ENCODE measurements around the gene ATP9B. TPM values are rescaled to one million over a fixed set of nuclear protein-coding genes. Genes with fewer than 3 reads are reported as not detected.
"Not testable (repeated sequence)": the region's sequence is repeated elsewhere in the genome, so short reads cannot be mapped to it uniquely, and the experiment has no call there.

Gene ATP9B
- total and polyA plus RNA-seq, 9 donors: 19.9 to 72.1 (median 43.2) TPM

DNA sequence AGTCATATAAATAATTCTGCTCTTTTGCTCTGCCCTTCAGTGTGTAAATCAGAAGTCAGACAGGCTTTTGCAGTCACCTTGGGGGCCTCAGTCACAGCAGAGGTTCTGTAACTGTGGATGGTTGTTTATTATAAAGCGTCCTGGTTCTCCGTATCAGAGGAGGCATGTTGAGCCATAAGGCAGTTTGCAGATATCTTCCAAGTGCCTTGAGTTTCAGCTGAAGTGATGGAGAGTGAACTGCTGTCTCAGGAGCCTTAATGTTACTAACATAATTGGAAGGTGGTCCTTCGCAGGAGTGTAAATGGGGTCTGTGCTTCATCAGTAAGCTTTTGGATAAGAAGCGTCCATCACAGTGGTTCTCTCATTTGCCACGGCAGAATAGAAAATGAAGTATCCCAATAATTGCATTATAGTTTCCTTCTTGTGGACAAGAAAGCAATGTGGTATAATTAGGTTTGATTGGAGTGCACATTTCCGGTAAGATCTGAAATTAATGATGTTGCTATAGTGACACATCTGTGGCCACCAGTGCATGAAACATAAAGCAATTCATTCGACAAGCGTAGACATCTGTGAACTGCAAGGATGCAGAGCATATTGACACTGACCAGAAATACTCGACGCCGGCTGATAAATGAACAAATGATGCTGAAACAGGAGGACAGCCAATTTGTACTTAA is 214.1 kb downstream of the ATP9B start:
- no peak for DNase-seq
- H3K9me3 ChIP-seq: no peaks in the 10 kb centered on the region
- TF ChIP-seq, protein P1, sequence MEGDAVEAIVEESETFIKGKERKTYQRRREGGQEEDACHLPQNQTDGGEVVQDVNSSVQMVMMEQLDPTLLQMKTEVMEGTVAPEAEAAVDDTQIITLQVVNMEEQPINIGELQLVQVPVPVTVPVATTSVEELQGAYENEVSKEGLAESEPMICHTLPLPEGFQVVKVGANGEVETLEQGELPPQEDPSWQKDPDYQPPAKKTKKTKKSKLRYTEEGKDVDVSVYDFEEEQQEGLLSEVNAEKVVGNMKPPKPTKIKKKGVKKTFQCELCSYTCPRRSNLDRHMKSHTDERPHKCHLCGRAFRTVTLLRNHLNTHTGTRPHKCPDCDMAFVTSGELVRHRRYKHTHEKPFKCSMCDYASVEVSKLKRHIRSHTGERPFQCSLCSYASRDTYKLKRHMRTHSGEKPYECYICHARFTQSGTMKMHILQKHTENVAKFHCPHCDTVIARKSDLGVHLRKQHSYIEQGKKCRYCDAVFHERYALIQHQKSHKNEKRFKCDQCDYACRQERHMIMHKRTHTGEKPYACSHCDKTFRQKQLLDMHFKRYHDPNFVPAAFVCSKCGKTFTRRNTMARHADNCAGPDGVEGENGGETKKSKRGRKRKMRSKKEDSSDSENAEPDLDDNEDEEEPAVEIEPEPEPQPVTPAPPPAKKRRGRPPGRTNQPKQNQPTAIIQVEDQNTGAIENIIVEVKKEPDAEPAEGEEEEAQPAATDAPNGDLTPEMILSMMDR (IDR thresholded peaks at IDR 0.05): no peak
- TF ChIP-seq EP300 (IDR thresholded peaks at IDR 0.05) (no peak), POLR2A (IDR thresholded peaks at IDR 0.05) (no peak)
- no peaks in the 10 kb centered on the region for H3K36me3 ChIP-seq
- no peaks in the 10 kb centered on the region for H3K4me1 ChIP-seq (ENCODE audit: insufficient read depth)
- no peaks in the 10 kb centered on the region for H3K27me3 ChIP-seq
- 86 to 93% (median 88%) methylated on average over 11 of the region's 11 CpGs for WGBS, 3 donors
- intact Hi-C loops (cut with DNase I): no loop called here
- H3K27ac ChIP-seq: no peak overlapping the region
- no peak overlapping the region for H3K4me3 ChIP-seq

DNA sequence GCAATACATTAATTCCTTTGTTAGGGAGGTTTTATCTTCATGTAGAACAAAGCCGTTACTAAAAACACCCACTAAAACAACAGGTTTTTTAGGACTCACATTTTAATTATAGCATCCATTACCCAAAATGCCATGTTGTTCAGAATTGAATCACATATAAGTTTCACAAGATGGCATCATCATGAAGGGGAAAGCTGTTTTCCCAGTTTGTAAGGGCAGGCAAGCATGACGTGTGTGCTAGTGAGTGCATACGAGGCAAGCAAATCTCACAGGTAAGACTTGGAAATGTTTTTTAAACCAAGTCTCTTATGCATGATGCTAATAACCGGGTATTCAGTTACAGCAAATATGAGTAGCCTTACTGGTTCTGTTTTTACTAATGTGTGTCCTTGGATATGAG is 214.7 kb downstream of the ATP9B start:
- no peak for TF ChIP-seq POLR2A (IDR thresholded peaks at IDR 0.05)
- TF ChIP-seq, protein P1 (IDR thresholded peaks at IDR 0.05): no peak
- TF ChIP-seq EP300 (IDR thresholded peaks at IDR 0.05): no peak
- H3K27me3 ChIP-seq: no peaks in the 10 kb centered on the region
- intact Hi-C loops (cut with DNase I): no loop called here
- WGBS, 3 donors: 90% methylated on average over 4 of the region's 4 CpGs
- no peak overlapping the region for H3K4me3 ChIP-seq
- no peak overlapping the region for H3K27ac ChIP-seq
- no peaks in the 10 kb centered on the region for H3K9me3 ChIP-seq
- no peaks in the 10 kb centered on the region for H3K36me3 ChIP-seq
- no peak for DNase-seq
- H3K4me1 ChIP-seq (ENCODE audit: insufficient read depth): no peaks in the 10 kb centered on the region

DNA sequence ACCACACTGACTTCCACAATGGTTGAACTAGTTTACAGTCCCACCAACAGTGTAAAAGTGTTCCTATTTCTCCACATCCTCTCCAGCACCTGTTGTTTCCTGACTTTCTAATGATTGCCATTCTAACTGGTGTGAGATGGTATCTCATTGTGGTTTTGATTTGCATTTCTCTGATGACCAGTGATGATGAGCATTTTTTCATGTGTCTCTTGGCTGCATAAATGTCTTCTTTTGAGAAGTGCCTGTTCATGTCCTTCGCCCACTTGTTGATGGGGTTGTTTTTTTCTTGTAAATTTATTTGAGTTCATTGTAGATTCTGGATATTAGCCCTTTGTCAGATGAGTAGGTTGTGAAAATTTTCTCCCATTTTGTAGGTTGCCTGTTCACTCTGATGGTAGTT is 216.0 kb downstream of the ATP9B start:
- intact Hi-C loops (cut with DNase I); H3K9me3 ChIP-seq; H3K4me3 ChIP-seq; H3K36me3 ChIP-seq; H3K4me1 ChIP-seq (ENCODE audit: insufficient read depth); H3K27ac ChIP-seq; DNase-seq; H3K27me3 ChIP-seq: not testable (repeated sequence)
- WGBS, 3 donors: 96 to 100% (median 100%) methylated on average over 1 of the region's 1 CpG

DNA sequence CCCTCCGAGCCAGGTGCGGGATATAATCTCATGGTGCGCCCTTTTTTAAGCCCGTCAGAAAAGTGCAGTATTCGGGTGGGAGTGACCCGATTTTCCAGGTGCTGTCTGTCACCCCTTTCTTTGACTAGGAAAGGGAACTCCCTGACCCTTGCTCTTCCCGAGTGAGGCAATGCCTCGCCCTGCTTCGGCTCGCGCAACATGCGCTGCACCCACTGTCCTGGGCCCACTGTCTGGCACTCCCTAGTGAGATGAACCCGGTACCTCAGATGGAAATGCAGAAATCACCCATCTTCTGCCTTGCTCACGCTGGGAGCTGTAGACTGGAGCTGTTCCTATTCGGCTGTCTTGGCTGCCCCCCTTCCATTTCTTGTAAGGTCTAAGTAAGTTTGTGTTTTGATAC is 221.2 kb downstream of the ATP9B start:
- H3K9me3 ChIP-seq; intact Hi-C loops (cut with DNase I); H3K4me3 ChIP-seq; H3K27ac ChIP-seq; H3K4me1 ChIP-seq (ENCODE audit: insufficient read depth); H3K36me3 ChIP-seq; H3K27me3 ChIP-seq; DNase-seq: not testable (repeated sequence)
- WGBS, 3 donors: 97 to 98% (median 98%) methylated on average over 15 of the region's 15 CpGs

DNA sequence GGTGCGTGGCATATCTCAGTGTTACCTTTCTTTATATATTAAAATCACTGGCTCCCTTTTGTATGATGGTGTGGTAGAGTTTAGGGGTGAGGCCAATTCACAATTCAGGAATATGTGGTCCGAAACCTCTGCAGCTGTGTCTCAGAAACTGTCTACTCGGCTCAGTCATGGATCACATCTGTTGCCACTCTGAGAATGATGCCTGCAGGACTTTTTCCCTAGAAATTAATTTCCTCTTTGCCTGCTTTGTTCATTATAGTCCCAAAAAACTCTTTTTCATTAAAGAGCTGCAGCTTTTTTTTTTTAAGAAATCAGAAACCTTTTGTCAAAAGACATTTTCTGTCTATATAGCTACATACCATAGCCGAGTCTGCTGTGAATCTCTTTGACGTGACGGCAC is 221.7 kb downstream of the ATP9B start:
- Histone ChIP-seq H3K27ac (no peak overlapping the region), H3K4me1 (ENCODE audit: insufficient read depth) (no peaks in the 10 kb centered on the region), H3K36me3 (no peaks in the 10 kb centered on the region), H3K27me3 (no peaks in the 10 kb centered on the region), H3K9me3 (no peaks in the 10 kb centered on the region), H3K4me3 (no peak overlapping the region)
- intact Hi-C loops (cut with DNase I): no loop called here
- TF ChIP-seq, protein P1 (IDR thresholded peaks at IDR 0.05): no peak
- TF ChIP-seq EP300 (IDR thresholded peaks at IDR 0.05) (no peak), POLR2A (IDR thresholded peaks at IDR 0.05) (no peak)
- WGBS, 3 donors: 96 to 98% (median 98%) methylated on average over 6 of the region's 6 CpGs
- no peak for DNase-seq

All from ovary (tissue), 9 donors.